ENCODE data around the gene EVPL. TPM values are rescaled to one million over a fixed set of nuclear protein-coding genes. Genes with fewer than 3 reads are reported as not detected.
A peak's percentile ranks its signal among the peaks of the same experiment; 100 is the strongest.

The EVPL gene
- polyA plus RNA-seq, 6 donors from 2014 or later: not detected

DNA sequence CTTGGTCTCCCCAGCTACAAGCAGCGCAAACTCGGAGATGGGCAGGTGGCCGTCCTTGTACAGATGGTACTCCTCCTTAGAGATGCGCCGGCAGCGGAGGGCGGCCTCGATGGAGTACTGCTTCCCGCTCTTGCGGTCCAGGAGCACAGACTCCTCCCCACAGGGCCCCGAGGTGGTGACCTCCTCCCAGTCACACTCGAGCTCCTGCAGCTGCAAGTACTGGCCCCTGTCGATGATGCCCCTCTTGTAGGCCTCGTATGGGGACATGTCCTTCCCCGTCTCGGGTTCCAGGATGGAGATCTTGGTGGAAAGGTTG is 19.3 kb downstream of the EVPL start:
- no peak for DNase-seq
- Mint-ChIP-seq H3K27me3 (no peaks in the 10 kb centered on the region), H3K9me3 (no peaks in the 10 kb centered on the region), H3K4me1 (peaks cover 5 to 8% (median 8%) of the 10 kb centered on the region in 3 donors), H3K36me3 (no peaks in the 10 kb centered on the region), H3K27ac (no peak overlapping the region), H3K4me3 (no peak overlapping the region)
- no peak for ATAC-seq (ENCODE audit: low read depth in 2 of 2)

DNA sequence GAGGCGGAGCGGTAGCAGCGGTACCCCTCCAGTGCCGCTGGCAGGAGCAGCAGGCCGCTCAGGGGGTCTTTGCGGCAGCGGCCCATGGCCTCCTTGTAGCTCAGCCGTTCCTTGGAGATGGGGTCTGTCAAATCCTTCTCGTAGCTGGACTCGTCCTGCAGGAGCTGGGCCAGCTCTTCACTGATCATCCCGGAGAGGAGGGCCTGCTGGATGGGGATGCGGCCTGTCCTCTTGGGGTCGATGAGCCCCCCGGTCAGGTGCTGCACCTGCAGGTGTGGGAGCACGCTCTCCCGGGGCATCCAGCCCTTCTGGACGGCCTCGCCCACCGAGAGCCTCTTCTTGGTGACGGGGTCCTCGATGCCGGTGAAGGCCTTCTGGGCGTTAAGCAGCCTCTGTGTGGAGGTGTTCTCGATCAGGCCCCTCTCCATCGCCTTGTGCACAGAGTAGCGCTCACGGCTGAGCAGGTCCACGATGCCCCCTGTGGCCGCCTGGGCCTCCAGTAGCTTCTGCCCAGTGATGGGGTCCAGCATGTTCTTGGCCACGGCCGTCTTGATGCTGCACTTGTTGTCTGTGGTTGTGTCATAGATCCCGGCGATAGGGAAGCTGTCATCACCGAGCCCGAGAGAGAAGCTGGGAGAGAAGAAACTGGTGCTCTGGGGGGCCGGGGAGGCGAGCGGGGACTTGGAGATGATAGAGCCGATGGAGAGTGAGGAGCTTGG is 19.8 kb downstream of the EVPL start:
- Mint-ChIP-seq H3K4me1 (peaks cover 5 to 8% (median 8%) of the 10 kb centered on the region in 3 donors), H3K9me3 (no peaks in the 10 kb centered on the region), H3K27ac (no peak overlapping the region), H3K4me3 (no peak overlapping the region), H3K36me3 (no peaks in the 10 kb centered on the region), H3K27me3 (no peaks in the 10 kb centered on the region)
- DNase-seq (no peak), ATAC-seq (ENCODE audit: low read depth in 2 of 2) (no peak)

DNA sequence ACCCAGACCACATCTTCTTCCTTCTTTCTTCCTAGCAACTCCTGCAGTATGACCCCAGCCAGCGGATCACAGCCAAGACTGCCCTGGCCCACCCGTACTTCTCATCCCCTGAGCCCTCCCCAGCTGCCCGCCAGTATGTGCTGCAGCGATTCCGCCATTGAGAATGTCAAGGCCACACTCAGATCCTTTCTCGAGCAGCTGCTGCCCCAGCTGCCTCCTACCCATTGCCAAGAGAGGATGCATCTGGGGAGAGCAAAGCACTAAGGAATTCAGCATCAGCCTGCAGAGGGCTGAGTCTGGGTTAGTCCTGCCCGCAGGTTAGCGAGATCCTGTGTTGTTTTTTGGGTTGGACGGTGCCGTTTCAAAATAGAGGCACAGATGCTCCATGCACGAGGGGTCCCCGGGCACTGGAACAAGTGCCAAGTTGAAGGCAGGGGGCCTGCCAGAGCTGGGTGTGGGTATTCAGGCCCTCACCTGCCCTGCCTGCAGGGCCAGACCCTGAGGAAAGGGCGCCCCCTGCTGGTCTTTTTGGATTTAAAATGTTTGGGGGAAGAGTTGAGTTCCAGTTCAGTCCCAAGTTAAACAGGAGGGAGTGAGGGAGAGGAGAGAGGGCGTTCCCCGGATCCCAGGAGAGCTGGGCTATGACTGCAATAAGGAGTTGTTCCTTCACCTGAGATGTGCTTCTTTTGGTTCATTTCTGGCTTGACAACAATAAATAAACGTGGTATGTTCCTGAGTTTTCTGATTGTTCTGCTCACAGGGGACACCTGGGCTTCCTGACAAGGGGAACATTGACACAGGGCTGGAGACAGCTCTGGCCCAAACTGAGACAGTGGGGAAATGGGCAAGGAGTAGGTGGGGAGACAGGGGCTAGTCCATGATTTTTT is 21.6 kb downstream of the EVPL start:
- Mint-ChIP-seq H3K36me3 (no peaks in the 10 kb centered on the region), H3K27me3 (no peaks in the 10 kb centered on the region), H3K4me3 (no peak overlapping the region), H3K4me1 (peaks cover 5 to 8% (median 8%) of the 10 kb centered on the region in 3 donors), H3K27ac (peak overlapping the region in 5 of 6 donors; percentile 57 to 93 (median 80)), H3K9me3 (no peaks in the 10 kb centered on the region)
- DNase-seq: peak; percentile 74
- peak; percentile 75 to 85 for ATAC-seq (ENCODE audit: low read depth in 2 of 2)

DNA sequence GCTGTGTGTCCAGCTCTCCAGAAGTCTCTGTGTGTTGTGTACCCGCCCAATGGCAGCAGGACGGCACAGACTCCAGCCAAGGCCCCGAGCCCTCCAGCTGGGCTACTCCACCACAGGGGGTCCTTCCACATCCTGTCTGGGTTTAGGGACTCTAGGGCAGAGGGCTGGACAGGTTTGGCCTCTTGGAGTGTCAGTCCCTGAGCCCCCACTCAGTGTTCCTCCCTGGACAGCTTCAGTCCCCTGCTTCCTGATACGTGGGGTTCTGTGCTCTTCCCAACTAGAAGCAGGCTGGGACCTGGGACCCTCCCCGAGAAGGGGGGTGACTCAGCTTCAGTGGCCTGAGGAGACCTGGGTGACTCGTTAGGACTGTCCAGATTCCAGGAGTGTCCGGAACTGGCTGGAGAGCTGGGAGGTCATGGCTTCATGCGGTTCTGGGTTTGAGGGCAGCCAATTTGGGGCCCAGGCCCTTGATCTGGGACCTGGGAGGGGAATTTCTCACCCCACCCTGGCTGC is 22.3 kb downstream of the EVPL start:
- H3K4me1 Mint-ChIP-seq: peaks cover 5 to 8% (median 8%) of the 10 kb centered on the region in 3 donors
- no peaks in the 10 kb centered on the region for H3K27me3 Mint-ChIP-seq
- ATAC-seq (ENCODE audit: low read depth in 2 of 2) (no peak), DNase-seq (no peak)
- H3K27ac Mint-ChIP-seq: peak overlapping the region in 1 of 6 donors; percentile 33
- no peaks in the 10 kb centered on the region for H3K36me3 Mint-ChIP-seq
- H3K4me3 Mint-ChIP-seq: no peak overlapping the region
- no peaks in the 10 kb centered on the region for H3K9me3 Mint-ChIP-seq

DNA sequence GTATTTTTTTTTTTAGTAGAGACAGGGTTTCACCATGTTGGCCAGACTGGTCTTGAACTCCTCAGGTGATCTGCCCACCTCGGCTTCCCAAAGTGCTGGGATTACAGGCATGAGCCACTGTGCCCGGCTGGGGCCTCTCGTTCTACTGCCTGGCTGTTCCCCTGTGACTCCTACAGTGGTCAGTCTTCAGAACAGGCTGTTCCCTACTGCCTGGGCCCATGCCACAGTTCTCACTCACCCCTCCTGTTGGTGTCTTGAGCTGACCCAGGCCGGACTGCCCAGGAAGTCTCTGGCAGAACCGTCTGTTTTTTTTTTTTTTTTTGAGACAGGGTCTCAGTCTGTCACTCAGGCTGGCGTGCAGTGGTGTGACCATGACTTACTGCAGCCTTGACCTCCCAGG is 23.2 kb downstream of the EVPL start:
- peaks cover 5 to 8% (median 8%) of the 10 kb centered on the region in 3 donors for H3K4me1 Mint-ChIP-seq
- ATAC-seq (ENCODE audit: low read depth in 2 of 2) (no peak), DNase-seq (no peak)
- H3K27ac Mint-ChIP-seq: peak overlapping the region in 1 of 6 donors; percentile 91
- no peaks in the 10 kb centered on the region for H3K27me3 Mint-ChIP-seq
- no peaks in the 10 kb centered on the region for H3K9me3 Mint-ChIP-seq
- no peak overlapping the region for H3K4me3 Mint-ChIP-seq
- H3K36me3 Mint-ChIP-seq: no peaks in the 10 kb centered on the region

DNA sequence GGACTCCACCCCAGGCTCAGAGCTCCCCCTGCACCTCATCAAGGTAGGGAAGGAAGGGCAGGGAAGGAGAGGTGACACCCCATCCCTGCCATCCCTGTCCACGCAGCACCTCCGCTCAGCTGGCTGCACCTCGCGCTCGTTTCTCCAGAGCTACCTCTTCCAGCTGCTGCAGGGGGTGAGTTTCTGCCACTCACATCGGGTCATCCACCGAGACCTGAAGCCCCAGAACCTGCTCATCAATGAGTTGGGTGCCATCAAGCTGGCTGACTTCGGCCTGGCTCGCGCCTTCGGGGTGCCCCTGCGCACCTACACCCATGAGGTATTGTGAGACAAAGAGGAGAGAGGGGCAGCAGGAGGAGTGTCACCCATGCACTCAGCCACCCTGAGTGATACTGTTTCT is 25.0 kb downstream of the EVPL start:
- no peak overlapping the region for H3K4me3 Mint-ChIP-seq
- H3K27me3 Mint-ChIP-seq: no peaks in the 10 kb centered on the region
- peaks cover 15 to 16% (median 15%) of the 10 kb centered on the region in 3 donors for H3K4me1 Mint-ChIP-seq
- H3K36me3 Mint-ChIP-seq: no peaks in the 10 kb centered on the region
- no peaks in the 10 kb centered on the region for H3K9me3 Mint-ChIP-seq
- peak overlapping the region in 2 of 6 donors; percentile 49 to 69 for H3K27ac Mint-ChIP-seq
- DNase-seq (no peak), ATAC-seq (ENCODE audit: low read depth in 2 of 2) (no peak)

DNA sequence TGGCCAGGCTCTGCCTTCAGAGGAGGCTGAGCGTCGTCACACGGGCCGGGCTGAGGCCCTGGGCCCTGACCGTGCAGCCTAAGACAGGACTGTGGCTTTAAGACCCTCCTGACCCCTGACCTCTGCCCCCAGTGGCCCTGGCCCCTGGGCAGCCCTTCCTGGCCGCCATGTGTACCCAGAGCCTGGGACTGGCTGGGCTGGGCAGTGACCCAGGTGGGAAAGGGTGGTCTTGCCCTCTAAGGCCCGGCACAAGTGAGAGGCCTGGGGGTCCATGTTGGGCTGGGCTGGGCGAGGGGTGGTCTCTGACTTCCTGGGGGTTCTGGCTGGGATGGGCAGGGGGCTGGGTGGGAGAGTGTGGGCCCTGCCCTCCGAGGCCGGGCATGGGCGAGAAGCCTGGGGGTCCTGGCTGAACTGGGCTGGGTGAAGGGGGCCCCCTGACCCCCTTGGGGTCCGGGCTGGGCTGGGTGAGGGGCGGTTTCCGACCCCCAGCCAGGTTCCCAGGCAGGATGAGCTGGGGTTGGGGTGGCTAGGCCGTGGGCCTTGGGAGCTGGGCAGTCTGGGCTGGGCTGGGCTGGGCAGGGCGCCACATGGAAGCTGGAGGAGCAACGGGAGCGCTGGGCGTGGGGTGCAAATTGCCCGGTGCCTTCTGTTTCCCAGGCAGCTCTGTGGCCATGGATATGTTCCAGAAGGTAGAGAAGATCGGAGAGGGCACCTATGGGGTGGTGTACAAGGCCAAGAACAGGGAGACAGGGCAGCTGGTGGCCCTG is 26.2 kb downstream of the EVPL start, which contains the start of gene CDK3:
TSS of gene CDK3 (plus strand) at position 101 of the 767 bp plus-strand sequence. CDS start at position 672, 571 bp downstream.
- no peak for ATAC-seq (ENCODE audit: low read depth in 2 of 2)

DNA sequence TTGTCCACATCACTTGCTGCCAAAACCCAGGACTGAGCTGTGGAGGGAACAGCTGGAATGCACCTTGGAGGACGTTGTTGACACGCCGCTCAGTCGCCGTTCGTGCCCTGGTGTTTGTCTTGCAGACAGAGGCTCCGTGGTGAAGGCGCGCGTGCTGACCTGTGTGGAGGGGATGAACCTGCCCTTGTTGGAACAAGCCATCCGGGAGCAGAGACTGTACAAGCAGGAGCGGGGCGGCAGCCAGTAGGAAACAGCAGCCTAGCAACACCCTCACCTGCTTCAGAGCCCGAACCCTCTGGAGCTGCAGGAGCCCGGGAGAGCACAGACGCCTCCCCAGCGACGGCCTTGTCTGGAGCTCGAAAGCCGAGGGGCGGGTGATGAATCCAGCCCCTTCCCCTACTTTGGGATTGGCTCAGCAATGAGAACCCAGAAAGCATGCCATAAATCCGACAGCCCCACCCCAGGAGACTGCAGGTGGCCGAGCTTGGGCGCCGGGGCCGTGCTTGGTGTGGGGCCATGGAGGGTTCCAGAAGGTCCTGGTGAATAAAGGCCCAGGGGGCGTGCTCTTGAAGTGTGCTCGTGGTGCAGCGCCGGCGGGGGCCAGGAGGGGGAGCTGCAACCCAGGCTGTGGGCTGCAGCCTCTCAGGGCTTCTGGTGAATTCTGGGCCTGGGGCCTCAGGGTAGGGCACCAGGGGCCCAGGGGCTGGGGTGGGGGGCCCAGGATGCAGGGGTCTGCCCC is 26.9 kb downstream of the EVPL start:
- peak; percentile 63 to 68 for ATAC-seq (ENCODE audit: low read depth in 2 of 2)
- no peaks in the 10 kb centered on the region for H3K9me3 Mint-ChIP-seq
- no peaks in the 10 kb centered on the region for H3K27me3 Mint-ChIP-seq
- peaks cover 15 to 17% (median 16%) of the 10 kb centered on the region in 3 donors for H3K4me1 Mint-ChIP-seq
- H3K4me3 Mint-ChIP-seq: no peak overlapping the region
- H3K27ac Mint-ChIP-seq: no peak overlapping the region
- peak; percentile 50 for DNase-seq
- no peaks in the 10 kb centered on the region for H3K36me3 Mint-ChIP-seq

More for the DNA sequence above, 26.2 kb downstream of the EVPL start, which contains the start of gene CDK3:
- H3K36me3 Mint-ChIP-seq: no peaks in the 10 kb centered on the region
- no peaks in the 10 kb centered on the region for H3K27me3 Mint-ChIP-seq
- no peak within 1 kb of the TSS for H3K4me3 Mint-ChIP-seq
- peaks cover 20 to 23% (median 22%) of the 10 kb centered on the region in 3 donors for H3K4me1 Mint-ChIP-seq
- H3K27ac Mint-ChIP-seq: no peak within 1 kb of the TSS
- DNase-seq: no peak
- H3K9me3 Mint-ChIP-seq: no peaks in the 10 kb centered on the region

DNA sequence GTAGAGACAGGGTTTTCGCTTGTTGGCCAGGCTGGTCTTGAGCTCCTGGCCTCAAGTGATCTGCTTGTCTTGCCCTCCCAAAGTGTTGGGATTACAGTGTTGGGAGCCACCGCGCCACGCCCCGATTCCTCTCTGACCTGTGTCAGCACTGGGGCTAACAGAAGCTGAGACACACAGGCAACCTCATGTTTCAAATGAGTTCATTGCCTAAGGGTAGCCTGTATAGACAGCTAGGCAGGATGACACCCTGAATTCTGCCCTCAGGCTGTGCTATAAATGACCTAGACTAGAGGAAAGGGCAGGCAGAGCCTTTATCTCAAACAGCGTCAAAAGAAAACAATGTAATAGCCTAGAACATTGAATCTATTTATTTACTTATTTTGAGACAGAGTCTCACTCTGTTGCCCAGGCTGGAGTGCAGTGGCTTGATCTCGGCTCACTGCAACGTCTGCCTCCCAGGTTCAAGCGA is 28.7 kb downstream of the EVPL start:
- Mint-ChIP-seq H3K27me3 (no peaks in the 10 kb centered on the region), H3K27ac (peak overlapping the region in 3 of 6 donors; percentile 11 to 72 (median 34)), H3K4me1 (peaks cover 14 to 17% (median 14%) of the 10 kb centered on the region in 3 donors), H3K4me3 (no peak overlapping the region), H3K9me3 (no peaks in the 10 kb centered on the region), H3K36me3 (no peaks in the 10 kb centered on the region)
- ATAC-seq (ENCODE audit: low read depth in 2 of 2) (no peak), DNase-seq (no peak)

DNA sequence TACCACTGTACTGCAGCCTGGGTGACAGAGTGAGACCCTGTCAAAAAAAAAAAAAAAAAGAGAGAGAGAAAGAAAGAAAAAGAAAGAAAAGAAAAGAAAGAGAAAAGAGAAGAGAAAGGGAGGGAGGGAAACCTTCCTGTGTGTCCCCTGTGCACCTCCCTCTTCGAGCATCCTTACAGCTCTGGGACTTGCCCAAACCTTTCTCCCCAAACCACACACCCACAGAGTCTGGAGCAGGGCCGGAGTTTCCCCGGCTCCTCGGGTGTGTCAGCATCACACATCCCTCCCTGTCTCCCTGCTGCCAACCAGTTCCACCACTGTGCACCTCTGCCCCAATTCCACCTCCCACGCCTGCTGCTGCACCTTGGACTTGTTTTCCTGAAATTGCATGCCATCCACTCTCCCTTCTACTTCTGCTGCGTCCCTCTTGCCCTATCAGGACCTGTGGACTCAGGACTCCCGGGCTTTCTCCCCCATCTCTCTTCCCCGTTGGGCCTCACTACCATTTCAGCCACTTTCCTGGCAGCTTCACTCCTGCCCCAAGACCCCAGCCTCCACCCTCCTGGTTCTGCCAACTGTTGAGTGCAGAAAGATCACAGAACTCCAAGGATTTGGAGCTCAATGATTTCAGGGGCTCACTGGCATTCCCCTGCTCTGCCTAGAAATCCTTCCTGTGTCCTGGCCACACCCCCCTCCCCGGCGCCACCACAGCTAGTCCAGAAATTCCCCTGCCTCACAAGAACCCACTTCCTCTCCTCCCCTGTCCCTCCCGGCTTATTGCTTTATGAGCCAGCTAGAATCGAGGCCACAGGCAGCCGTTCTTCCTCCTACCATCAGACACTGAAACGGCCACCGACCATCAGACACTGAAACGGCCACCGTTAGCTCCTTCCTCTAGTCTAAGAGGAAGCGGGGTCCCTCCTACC is 30.2 kb downstream of the EVPL start:
- Mint-ChIP-seq H3K4me1 (peaks cover 12 to 22% (median 14%) of the 10 kb centered on the region in 3 donors), H3K27ac (peak overlapping the region; percentile 49 to 95 (median 73)), H3K4me3 (peak overlapping the region in 7 of 8 donors; percentile 52 to 81 (median 77)), H3K9me3 (no peaks in the 10 kb centered on the region), H3K36me3 (no peaks in the 10 kb centered on the region), H3K27me3 (no peaks in the 10 kb centered on the region)
- DNase-seq: peak; percentile 20
- peak; percentile 67 to 78 for ATAC-seq (ENCODE audit: low read depth in 2 of 2)

DNA sequence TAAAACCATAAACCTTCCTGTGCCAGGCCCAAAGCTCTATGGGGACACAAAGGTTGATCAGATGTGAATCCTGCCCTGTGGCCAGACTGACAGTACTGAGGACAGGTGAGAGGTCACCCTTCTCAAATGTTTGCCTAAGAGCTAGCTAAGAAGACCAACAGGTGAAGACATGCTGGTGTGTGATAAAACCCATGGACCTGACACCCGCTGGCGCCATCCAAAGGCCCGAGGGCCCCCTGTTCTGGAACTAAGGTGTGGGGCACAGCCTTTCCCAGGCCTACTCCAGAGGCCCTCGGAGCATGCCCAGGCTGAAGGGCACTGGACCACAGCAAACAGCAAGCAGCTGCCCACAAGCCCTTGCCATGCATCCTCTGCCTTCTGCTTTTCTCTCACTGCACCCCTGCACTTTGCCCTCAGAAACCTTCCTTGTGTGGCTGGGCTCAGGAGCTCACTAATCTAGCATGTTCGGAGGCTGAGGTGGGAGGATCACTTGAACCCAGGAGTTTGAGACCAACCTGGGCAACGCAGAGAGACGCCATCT is 31.7 kb downstream of the EVPL start:
- Mint-ChIP-seq H3K27ac (peak overlapping the region in 1 of 6 donors; percentile 56), H3K36me3 (no peaks in the 10 kb centered on the region)

More for the DNA sequence above, 31.7 kb downstream of the EVPL start:
- Mint-ChIP-seq H3K4me1 (peaks cover 12 to 30% (median 21%) of the 10 kb centered on the region in 3 donors), H3K4me3 (no peak overlapping the region), H3K27me3 (no peaks in the 10 kb centered on the region), H3K9me3 (no peaks in the 10 kb centered on the region)
- ATAC-seq (ENCODE audit: low read depth in 2 of 2): no peak
- no peak for DNase-seq

Measured in naive B cell (primary cell).